K562 (cell line): ENCODE measurements around the gene MAGIX. TPM values are rescaled to one million over a fixed set of nuclear protein-coding genes. Genes with fewer than 3 reads are reported as not detected.

Experiments
- ADNP ChIP-seq: fragments of 200-800 bp; sonication (Bioruptor generic); IDR thresholded peaks from 2 replicates; pipeline ENCODE4 v1.6.1; 2016; ENCODE audit warnings: missing genetic modification characterization, missing compliant biosample characterization
- AFF1 ChIP-seq, 2 experiments: fragments of 450-650 bp; IDR thresholded peaks; 2 replicates each; pipeline ENCODE4 v1.6.1; 2018; ENCODE audit warnings: mild to moderate bottlenecking in 2 of 2, low read depth in 1 of 2; ENCODE audit not compliant: partially characterized antibody in 2 of 2
- ARID1B ChIP-seq: fragments of 450-650 bp; IDR thresholded peaks from 2 replicates; pipeline ENCODE4 v1.6.1; 2016; ENCODE audit warnings: antibody characterized with exemption, mild to moderate bottlenecking, inconsistent platforms
- ATF6 ChIP-seq: sonication (generic); formaldehyde crosslinking; IDR thresholded peaks from 2 replicates; pipeline ENCODE4 v1.4.0; 2020; ENCODE audit warnings: mild to moderate bottlenecking, missing genetic modification reagents
- HMG20B ChIP-seq: fragments of 250-450 bp; sonication (Bioruptor Pico); IDR thresholded peaks from 2 replicates; pipeline ENCODE4 v1.5.0; 2021; ENCODE audit warnings: mild to moderate bottlenecking
- ILK ChIP-seq: fragments of 450-650 bp; IDR thresholded peaks from 2 replicates; pipeline ENCODE4 v1.6.1; 2016; ENCODE audit warnings: missing genetic modification characterization, low read depth, mild to moderate bottlenecking, missing compliant biosample characterization, moderate library complexity, borderline replicate concordance
- POLR3G ChIP-seq: IDR thresholded peaks from 2 replicates; pipeline ENCODE4 v1.6.1; 2011; ENCODE audit not compliant: insufficient read length, insufficient replicate concordance; ENCODE audit errors: extremely low read depth
- RBM25 ChIP-seq: fragments of 200-400 bp; formaldehyde crosslinking; IDR thresholded peaks from 2 replicates; pipeline ENCODE4 v1.6.1; 2018; ENCODE audit warnings: low read length, low read depth, moderate library complexity; ENCODE audit not compliant: severe bottlenecking
- SP1 ChIP-seq: sonication (generic); formaldehyde crosslinking; IDR thresholded peaks from 2 replicates; pipeline ENCODE4 v1.8.1; 2022; ENCODE audit warnings: mild to moderate bottlenecking, missing genetic modification reagents
- ZFX ChIP-seq: sonication (generic); formaldehyde crosslinking; IDR thresholded peaks from 2 replicates; pipeline ENCODE4 v1.8.0; 2022; ENCODE audit warnings: mild to moderate bottlenecking, missing genetic modification reagents, moderate library complexity
- ZNF212 ChIP-seq: fragments of 450-650 bp; formaldehyde crosslinking; IDR thresholded peaks from 2 replicates; pipeline ENCODE4 v1.4.0; 2020; ENCODE audit warnings: mild to moderate bottlenecking
- polyA plus RNA-seq, 8 experiments: library from polyadenylated mRNA; depleted of rRNA in 4 of 8; stranded (reverse) in 5 of 8; unstranded in 3 of 8; fragments of >200 nt; fragmentation: Nextera tagmentation in 2 of 8; fragmentation: Illumina TruSeq in 1 of 8; extraction: Ambion mirVana in 2 of 8; extraction: Trizol in 1 of 8; gene quantifications; 2 replicates each; pipeline versions ENCODE4 v1.2.1 to v1.2.3, GENCODE V29; 2011 to 2014; ENCODE audit warnings: inconsistent platforms in 1 of 8, missing spikeins in 1 of 8
- total RNA-seq, 7 experiments: library from RNA; depleted of rRNA in 6 of 7; stranded (reverse); fragments of >200 nt in 6 of 7; fragmentation: Illumina TruSeq in 2 of 7; extraction: Trizol in 2 of 7; gene quantifications; 2 replicates each; pipeline versions ENCODE4 v1.2.1 to v1.2.3, GENCODE V29; 2011 to 2021; ENCODE audit warnings: low replicate concordance in 1 of 7
- TF ChIP-seq, protein P1 (sequence below), 2 experiments: fragments of 450-650 bp in 1 of 2; IDR thresholded peaks; 2 replicates each; pipeline ENCODE4 v1.6.1; 2011 to 2017; ENCODE audit warnings: low read depth in 2 of 2, antibody characterized with exemption in 1 of 2, borderline replicate concordance in 1 of 2, low read length in 1 of 2, mild to moderate bottlenecking in 1 of 2, mixed read lengths in 1 of 2; ENCODE audit not compliant: control insufficient read depth in 1 of 2

MAGIX gene
- total and polyA plus RNA-seq, 9 of the 15 experiments (the other 6 are each of a cell fraction or from before 2014, with no cell fraction given), result 0.08 to 3.5 (median 0.47) TPM

DNA sequence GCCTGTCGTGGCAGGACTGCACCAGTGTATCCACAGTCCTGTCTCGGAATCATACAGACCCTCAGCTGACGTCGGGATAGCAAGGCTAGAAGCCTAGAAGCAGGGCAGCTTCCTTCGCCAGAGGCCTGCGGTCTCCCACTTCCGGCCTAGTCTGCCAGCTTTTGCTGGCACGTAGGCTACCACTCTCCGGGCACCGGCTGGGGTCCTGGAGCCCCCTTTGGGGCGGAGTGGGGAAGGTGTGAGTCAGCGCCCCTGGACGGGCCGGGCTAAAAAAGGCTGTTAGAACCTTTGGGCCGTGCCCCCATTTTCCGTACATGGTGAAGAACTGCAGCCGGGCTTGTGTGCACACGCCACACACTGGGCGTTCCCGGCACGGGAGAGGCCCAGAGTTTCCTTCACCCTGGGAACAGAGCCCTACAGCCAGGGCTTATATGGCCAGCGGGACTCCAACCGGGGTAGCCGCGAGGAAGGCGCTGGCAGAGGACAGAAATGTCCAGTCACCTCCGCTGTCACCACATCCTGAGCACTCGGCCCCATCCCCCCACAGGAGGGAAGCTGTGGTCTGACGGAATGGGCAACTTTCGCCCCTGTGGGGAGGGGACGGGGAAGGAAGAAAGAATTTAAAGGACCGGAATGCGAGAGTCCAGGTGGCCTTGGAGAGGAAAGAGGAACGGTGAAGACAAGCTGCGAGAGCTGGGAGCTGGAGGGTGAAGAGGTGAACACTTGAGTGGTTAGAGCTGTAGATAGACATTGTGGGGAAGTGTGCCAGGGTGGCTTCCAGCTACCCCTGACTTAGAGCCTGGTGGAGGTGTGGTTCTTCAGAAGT is 4.6 kb downstream of the MAGIX start (continued):
- TF ChIP-seq, protein P1, sequence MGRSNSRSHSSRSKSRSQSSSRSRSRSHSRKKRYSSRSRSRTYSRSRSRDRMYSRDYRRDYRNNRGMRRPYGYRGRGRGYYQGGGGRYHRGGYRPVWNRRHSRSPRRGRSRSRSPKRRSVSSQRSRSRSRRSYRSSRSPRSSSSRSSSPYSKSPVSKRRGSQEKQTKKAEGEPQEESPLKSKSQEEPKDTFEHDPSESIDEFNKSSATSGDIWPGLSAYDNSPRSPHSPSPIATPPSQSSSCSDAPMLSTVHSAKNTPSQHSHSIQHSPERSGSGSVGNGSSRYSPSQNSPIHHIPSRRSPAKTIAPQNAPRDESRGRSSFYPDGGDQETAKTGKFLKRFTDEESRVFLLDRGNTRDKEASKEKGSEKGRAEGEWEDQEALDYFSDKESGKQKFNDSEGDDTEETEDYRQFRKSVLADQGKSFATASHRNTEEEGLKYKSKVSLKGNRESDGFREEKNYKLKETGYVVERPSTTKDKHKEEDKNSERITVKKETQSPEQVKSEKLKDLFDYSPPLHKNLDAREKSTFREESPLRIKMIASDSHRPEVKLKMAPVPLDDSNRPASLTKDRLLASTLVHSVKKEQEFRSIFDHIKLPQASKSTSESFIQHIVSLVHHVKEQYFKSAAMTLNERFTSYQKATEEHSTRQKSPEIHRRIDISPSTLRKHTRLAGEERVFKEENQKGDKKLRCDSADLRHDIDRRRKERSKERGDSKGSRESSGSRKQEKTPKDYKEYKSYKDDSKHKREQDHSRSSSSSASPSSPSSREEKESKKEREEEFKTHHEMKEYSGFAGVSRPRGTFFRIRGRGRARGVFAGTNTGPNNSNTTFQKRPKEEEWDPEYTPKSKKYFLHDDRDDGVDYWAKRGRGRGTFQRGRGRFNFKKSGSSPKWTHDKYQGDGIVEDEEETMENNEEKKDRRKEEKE (IDR thresholded peaks at IDR 0.05; ENCODE audit: borderline replicate concordance in 1 of 2, control insufficient read depth in 1 of 2, low read depth in 2 of 2, low read length in 1 of 2), result no peak
- TF ChIP-seq ARID1B (peak; percentile 67), ILK (no peak), AFF1 (IDR thresholded peaks at IDR 0.05; ENCODE audit: low read depth in 1 of 2, partially characterized antibody in 2 of 2) (peak in 1 of 2 experiments; percentile 42), POLR3G (no peak), ADNP (tag) (no peak), SP1 (no peak), ATF6 (CRISPR knock-in tag) (no peak), ZNF212 (CRISPR knock-in tag) (no peak), HMG20B (CRISPR knock-in tag) (no peak), RBM25 (no peak), ZFX (peak; percentile 59; the same call in 1 of the 2 replicates)
